ENCODE measurements around the gene HDLBP.
"Not testable (repeated sequence)": the region's sequence is repeated elsewhere in the genome, so short reads cannot be mapped to it uniquely, and the experiment has no call there.

HDLBP gene

DNA sequence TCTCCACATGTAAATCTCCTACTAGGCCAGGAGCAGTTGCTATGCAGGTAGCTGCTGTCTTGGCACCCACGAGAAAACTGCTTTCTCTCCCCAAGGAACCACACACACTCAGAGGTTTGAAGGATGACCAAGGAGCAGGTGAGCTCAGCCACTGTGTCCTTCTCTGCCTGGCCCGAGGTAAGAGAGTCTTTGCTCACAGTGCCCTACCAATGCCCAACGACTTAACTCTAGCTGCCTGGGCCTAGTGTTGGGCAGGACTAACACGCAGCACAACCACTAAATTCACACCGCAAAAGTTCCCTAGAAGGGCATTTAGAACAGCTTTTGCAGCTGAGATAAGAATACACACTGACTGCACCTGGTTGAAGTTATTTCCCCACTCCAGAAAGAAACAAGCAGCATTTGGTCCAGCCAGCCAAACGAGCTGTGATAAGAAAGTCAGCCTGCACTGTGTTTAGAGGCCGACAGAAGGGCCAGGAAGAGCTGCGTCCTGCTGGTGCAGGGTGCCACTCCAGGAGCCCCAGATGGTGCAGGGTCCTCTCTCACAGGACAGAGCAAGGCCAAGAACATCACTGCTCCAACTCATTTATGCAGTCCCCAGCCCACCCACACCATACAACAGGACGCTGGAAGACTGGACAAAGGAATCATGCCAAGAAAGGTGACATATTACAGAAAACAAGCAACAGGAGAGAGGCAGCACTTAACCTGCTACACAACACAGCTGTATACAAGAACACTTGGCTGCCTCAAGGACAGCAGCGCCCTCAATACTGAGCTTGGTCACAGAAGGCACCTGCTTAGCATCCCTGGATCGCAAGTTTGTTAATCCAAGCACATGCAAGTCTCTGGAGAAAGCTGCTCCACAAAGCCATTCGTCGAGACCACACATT is 12.5 kb downstream of the HDLBP start:
- no peak for DNase-seq

DNA sequence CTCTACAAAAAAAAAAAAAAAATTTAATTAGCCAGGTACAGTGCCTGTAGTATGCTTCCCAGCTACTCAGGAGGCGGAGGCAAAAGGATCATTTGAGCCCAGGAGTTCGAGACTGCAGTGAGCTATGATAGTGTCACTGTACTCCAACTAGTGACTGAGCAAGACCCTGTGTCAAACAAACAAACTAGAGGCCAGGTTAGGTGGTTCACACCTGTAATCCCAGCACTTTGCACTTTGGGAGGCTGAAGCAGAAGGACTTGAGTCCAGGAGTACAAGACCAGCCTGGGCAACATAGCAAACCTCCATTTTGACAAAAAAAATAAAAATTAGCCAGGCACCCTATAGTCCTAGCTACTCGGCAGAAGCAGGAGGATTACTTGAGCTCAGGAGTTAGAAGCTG is 13.4 kb downstream of the HDLBP start:
- no peak for DNase-seq

DNA sequence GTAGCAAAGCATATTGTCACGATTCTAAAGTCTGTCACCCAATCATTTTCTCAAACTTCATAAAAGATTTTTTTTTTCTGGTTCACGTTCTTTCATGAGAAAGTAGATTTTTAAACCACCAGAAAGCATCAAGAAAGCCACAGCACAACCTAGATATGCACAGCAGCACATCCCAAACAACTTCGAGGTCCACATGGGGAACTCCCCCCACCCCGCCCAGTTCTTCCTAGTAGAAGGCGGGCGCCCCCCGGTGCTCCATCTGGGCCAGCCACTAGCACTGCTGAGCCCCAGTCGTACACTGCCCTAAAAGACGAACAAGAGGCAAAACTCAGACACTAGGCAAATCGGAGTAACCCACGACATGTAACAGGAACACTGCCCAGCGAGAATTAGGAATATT is 15.5 kb downstream of the HDLBP start:
- DNase-seq = no peak

DNA sequence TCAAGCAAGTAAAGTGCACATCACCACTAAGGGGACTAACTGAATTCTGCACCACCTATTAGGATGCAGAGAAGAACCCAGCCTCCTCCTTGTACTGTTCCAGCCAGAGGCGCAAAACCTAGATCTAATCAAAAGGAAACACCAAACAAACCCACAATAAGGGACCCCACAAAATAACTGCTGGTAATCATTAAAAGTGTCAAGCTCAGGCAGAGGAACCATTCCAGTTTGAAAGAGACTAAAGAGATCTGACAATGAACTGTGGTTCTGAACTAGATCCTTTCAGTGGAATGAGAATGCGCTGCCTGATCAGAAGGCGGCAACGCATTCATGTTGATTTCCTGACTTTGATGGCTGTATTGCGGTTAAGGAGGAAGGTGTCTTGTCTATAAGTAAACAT is 16.8 kb downstream of the HDLBP start:
- no peak for DNase-seq

DNA sequence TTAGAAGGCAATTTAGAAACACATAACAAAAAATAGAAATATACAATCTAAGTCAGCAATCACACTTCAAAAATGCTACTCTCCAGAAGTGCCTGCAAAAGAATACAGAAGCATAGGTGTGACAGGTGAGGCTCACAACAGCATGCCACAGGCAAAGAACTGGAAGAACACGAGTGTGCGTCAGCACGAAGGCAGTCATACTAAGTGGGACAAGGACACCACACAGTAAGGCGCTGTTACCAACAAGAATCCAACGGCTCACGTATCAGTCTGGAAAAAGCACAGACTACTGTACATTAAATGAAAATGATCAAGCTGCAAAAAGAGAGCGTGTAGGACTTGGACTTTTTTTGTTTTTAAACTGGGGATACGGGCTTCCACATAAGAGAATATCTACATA is 18.7 kb downstream of the HDLBP start:
- DNase-seq = no peak

DNA sequence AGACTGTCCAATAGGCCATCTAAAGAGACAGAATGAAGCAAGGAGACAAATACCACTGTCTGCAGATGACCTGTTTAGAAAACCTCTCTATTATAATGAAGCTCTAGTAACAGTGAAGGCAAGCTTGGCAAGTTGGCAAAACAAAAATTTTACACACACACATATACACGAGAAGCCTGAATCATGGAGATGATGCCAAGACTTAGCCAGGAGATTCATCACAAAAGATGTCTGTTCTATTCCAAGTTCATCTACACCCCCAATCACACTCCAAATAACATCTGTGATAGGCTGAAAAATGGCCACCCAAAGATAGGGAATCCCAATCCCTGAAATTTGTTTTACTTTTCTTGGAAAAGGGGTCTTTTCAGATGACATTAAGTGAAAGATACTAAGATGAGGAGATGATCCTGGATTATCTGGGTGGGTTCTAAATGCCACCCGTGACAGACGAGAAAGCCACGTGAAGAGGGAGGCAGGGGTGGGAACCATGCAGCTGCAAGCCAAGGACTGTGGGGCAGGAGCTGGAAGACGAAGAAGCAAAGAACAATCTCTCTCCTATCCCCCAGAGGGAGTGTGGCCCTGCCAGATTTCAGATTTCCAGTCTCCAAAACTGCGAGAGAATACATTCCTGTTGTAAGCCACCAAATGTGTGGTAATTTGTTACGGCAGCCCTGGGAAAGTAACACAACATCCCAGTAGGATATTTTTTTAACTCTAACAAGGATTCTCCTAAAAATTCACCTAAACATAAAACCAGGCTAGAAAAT is 20.0 kb downstream of the HDLBP start:
- no peak for DNase-seq

DNA sequence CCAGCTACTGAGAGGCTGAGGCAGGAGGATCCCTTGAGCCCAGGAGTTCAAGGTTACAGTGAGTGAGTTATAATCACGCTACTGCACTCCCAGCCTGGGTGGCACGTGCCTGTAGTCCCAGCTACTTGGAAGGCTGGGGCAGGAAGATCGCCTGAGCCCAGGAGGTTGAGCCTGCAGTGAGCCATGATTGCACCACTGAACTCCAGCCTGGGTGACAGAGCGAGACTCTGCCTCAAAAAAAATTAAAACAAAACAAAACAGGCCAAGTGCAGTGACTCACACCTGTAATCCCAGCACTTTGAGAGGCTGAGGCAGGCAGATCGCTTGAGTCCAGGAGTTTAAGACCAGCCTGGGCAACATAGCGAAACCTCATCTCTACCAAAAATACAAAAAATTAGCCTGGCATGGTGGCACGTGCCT is 22.1 kb downstream of the HDLBP start:
- DNase-seq = not testable (repeated sequence)

DNA sequence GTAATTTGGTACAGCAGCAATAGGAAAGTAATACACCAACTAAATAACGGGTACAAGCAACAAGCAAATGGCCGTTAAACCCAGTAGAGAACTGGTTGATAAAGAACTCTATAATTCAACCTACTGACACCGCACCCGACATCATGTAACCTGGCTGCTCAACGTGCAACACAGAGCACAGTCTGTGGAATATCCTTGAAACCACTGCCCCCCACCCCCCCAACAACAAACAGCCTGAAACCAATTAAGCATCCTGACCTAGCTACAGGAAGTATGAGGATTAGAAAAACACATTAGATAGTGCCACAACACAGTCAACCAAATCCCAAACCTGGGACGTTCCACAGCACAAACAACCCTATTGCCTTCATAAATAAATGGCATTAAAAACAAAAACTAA is 23.5 kb downstream of the HDLBP start:
- DNase-seq = no peak

DNA sequence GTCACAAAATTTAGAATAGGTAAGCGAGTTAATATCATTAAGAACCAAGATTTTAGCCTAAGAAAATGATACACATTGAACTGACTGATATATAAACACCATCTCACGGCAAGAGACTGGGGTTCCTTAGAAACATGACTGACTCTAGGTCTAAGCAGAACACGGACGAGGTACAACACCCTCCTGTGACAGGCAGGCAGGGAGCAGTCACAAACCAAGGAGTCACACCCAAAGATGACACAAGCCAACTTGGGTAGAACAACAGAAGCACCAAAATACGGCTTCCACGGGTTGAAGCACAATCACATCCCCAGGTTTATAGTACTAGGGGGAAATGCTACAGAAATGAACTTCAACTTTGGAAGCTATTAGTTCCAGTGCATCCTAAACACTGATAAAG is 24.3 kb downstream of the HDLBP start:
- DNase-seq = no peak

DNA sequence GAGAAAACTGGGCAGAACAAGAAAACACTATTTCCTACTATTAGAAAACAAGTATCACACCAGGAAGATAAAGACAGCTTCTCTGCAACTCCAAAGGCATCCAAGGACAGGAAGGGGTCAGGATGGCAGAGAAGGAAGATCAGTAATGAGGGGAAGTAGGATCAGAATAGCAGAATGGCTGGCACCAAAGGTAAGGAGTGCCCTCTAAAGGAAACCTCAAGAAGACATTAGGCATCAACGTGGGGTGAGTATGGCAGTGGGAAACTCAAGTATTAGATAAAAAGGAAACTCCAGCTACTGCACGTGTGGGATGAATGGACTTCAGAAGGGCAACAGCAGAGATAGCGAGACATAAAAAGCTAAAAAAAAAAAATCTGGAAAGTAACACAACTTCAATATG is 25.9 kb downstream of the HDLBP start:
- no peak for DNase-seq

DNA sequence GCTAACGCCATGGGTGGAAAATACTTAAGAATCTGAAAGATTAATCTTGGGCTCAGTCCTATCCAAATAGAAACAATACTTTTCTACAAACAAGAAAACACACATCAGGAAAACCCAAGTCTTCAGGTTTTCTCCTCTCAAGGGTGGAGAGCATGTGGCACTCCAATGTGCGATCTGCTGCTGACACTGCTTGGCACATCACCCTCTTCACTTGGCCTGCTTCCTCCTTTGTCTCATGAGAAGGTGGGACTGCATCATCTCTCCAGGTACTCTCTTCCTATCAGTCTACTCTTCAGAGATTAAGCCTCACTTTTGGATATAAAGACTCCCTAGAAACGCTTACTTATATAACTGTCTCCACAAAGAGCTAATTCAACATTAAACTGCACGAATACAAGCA is 26.4 kb downstream of the HDLBP start:
- DNase-seq = no peak

DNA sequence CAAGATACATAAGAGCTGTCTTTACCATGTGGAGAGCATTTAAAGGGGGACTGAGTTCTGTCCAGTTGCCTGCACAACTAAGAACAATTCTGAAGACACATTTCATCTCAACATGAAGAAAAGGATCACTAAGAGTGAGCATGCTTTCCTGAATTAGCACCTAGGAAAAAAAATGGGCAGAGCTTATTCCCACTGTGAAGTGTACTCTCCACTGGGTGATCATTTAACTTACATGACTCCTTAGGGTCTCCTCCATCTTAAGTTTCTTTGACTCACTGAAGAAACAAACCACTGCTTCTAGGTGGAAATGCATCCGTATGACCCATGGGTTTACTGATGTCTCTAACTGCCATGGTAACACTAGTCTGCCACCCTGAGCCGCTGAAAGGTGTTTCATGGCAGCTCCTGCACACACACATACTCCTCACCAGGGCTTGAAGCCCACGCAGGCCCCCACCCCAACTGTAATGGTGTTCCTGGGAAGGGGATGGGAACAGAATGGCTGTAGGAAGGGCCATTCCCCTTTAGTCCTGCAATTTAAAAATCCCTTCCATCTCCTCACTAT is 27.1 kb downstream of the HDLBP start:
- no peak for DNase-seq

DNA sequence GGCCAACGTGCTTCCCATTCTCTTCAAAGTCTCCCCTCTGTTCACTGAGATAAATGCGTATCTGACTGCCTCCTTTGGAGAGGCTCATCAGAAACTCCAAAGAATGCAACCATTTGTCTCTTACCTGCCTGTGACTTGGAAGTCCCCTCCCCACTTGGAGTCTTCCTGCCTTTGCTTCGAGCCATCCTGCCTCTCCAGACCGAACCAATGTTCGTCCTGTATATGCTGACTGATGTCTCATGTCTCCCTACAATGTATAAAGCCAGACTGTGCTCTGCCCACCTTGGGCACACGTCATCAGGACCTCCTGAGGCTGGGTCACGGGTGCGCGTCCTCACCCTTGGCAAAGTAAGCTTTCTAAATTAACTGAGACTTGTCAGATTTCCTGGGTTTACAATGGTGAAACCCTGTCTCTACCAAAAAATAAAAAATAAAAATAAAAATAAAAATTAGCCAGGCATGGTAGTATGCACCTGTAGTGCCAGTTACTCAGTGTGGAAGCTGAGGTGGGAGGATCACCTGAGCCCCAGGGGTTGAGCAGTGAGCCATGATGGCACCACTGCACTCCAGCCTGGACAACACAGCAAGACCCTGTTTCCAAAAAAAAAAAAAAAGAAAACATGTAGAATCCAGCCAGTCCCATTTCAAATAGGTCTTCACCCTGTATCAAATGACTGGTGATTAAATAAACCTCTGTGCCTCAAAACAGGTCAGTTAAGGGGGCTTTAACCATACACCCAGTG is 29.0 kb downstream of the HDLBP start:
- DNase-seq = no peak

DNA sequence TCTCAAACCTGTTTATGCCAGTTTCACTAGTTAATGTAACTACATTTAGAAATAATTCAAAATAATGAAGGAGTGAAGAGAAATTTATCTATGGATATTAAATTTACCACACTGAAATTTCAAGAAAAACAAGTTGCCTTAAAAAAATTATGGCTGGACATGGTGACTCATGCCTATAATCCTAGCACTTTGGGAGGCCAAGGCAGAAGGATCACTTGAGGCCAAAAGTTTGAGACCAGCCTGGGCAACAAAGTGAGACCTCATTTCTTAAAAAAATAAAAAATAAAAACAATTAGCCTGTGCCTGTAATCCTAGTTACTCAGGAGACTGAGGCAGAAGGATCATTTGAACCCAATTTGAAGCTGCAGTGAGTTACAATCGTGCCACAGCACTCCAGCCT is 29.9 kb downstream of the HDLBP start:
- DNase-seq = no peak

DNA sequence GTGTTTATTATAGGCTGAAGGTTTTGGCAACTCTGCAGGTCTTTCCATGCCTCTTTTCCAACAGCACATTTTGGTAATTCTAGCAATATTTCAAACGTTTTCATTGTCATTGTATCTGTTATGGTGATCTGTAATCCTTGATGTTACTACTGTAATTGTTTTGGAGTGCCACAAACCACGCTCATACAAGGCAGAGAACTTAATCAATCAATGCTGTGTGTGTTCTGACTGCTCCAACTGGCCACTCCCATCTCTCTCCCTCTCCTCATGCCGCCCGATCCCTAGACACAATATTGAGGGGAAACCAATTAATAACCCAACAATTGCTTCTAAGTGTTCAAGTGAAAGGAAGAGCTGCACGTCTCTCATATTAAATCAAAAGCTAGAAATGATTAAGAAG is 32.9 kb downstream of the HDLBP start:
- DNase-seq = no peak

DNA sequence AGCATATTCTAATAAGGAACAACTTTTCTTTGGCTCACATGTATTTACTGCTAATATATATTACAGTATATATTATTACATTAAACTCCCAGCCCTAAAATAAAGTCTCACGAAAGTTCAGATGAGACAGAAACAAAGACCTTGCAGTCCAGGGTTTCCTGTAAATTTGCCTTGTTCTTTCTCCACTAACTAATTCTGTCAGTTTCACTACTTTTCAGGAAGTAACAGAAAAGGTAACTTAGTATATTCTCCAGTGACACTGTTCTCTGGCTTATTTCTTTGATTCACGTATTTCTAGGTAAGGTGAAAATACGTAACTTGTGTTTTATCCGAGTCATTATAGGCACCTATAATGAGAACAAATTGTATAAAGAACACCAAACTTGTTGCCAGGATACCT is 35.2 kb downstream of the HDLBP start:
- no peak for DNase-seq

DNA sequence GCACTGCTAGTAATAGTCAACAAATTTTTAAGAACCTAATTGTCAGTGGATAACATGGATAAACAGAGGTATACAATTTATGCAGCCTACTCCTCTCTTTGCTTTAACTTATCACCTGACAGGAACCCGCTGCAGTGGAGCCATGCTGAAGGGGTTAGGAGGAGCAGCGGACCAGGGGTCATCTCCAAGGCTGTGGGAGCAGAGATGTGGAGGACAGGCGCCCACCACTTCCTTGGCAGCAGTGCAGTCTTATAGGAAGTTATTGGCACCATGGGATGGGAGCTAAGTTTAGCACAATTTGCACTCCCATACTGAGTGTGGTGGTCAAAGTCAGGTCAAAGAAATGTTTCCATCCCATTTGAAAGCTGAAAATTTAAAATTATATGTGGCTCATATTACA is 35.6 kb downstream of the HDLBP start:
- no peak for DNase-seq

DNA sequence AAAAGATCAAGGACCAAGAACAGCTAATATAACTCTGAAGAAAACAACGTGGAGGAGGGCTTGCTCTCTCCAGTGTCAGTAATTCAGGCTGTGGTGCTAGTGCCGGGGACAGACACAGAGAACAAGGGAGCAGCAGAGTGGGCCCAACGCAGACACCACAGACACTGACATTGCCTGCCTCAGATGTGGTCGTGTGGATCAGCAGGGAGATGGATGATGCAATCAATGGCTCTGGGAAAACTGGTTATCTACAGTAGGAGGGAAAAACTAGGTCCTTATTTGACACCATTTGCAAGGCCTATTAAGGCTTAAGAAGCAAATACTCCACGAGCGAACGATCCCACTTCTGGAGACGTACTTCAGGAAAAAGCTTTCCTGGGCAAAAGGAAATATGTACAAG is 36.1 kb downstream of the HDLBP start:
- DNase-seq = no peak

DNA sequence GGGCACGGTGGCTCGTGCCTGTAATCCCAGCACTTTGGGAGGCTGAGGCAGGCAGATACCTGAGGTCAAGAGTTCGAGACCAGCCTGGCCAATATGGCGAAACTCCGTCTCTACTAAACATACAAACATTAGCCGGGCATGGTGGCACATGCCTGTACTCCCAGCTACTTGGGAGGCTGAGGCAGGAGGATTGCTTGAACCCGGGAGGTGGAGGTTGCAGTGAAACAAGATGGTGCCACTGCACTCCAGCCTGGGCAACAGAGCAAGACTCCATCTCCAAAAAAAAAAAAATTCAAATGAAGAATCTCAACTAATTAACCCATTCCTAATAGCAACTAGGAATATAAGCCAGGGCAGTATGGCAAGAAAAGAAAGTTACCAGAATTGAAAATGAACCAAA is 37.2 kb downstream of the HDLBP start:
- DNase-seq = not testable (repeated sequence)

DNA sequence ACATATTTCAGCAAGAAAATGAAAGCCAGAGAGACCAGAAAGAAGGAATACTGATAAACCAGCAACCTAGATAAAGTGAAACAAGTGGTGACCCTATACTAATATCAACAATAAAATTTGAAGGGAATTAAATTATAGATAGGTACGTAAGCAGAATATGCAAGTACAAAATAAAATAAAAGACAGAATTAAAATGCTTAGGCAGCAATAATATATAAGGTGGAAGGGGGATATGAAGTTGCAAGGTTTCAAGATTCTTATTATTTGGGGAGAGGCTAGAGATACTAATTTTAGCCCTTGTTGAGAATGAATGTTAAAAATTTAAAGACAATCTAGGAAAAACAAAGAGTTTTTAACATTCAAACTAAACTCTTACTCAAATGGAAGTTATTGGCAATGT is 39.6 kb downstream of the HDLBP start:
- DNase-seq = no peak

DNA sequence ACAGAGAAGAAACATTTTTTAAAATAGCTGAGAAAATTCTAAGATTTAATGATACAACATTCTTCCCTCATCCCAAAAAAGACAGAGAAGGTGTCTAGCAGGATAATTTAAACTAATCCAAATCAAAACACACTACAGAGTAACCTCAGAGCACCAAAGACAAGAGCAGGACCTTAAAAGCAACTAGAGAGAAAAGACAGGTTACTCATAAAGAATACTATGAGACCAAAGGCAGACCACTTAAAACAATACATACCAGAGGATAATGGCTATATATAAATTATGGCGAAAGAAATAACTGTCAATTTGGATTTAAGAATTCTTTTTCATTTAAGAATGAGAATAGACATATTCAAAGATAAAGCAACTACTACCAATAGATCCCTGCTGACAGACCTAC is 40.0 kb downstream of the HDLBP start:
- DNase-seq = no peak

DNA sequence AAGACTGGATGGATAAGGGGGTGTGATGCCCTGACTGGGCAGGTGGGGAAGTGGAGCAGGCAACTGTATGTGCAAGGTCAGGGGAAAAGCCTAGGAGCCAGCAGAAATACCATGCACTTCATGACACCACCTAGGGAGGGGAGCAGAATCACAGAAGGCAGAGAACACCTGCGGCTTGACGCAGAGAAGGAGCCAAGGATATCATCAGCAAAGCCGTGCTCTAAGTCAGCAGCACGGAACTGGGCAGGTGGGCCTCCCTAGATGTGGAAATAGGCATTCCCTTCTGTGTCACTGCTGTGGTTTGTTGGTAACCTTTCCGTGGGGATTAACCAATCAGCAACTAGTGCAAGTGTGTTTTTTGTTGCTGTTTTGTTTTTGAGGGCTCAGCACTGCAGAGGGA is 41.3 kb downstream of the HDLBP start:
- DNase-seq = no peak

Measured in NCI-H2171 (cell line).